HEK293T (cell line): Measurements from ENCODE around the gene RWDD2A.
A peak's percentile ranks its signal among the peaks of the same experiment; 100 is the strongest.

Experiments used
- CTCF ChIA-PET: fragments of 350-600 bp; formaldehyde crosslinking; extraction: SDS; loops from one replicate; lab custom pipeline; 2021; ENCODE audit warnings: antibody characterized with exemption, inconsistent platforms; lab: Yijun Ruan, JAX
- POLR2A ChIA-PET: fragments of 350-600 bp; formaldehyde crosslinking; extraction: SDS; loops from one replicate; lab custom pipeline; 2020; ENCODE audit warnings: antibody characterized with exemption, inconsistent platforms; lab: Yijun Ruan, JAX
- DNase-seq: peaks from one replicate; pipeline ENCODE4 v3.0.0; 2012; ENCODE audit warnings: mixed read lengths; ENCODE audit errors: extremely low spot score
- ARNT ChIP-seq: fragments of 450-650 bp; IDR thresholded peaks from 2 replicates; pipeline ENCODE4 v1.6.1; 2017; ENCODE audit warnings: mild to moderate bottlenecking
- BHLHE40 ChIP-seq: fragments of 450-650 bp; IDR thresholded peaks from 2 replicates; pipeline ENCODE4 v1.6.1; 2016; ENCODE audit warnings: mild to moderate bottlenecking, moderate library complexity, borderline replicate concordance
- CTBP1 ChIP-seq: fragments of 450-650 bp; IDR thresholded peaks from 2 replicates; pipeline ENCODE4 v1.6.1; 2016; ENCODE audit warnings: borderline replicate concordance
- ELF4 ChIP-seq: fragments of 450-650 bp; IDR thresholded peaks from 2 replicates; pipeline ENCODE4 v1.6.1; 2017; ENCODE audit warnings: antibody characterized with exemption
- FOXA1 ChIP-seq: fragments of 450-650 bp; IDR thresholded peaks from 2 replicates; pipeline ENCODE4 v1.6.1; 2016; ENCODE audit warnings: mild to moderate bottlenecking
- FOXK2 ChIP-seq: fragments of 450-650 bp; IDR thresholded peaks from 2 replicates; pipeline ENCODE4 v1.6.1; 2016; ENCODE audit warnings: mild to moderate bottlenecking
- FOXM1 ChIP-seq: fragments of 450-650 bp; IDR thresholded peaks from 2 replicates; pipeline ENCODE4 v1.6.1; 2017; ENCODE audit warnings: mild to moderate bottlenecking, borderline replicate concordance
- HDGF ChIP-seq: fragments of 450-650 bp; IDR thresholded peaks from 2 replicates; pipeline ENCODE4 v1.6.1; 2017; ENCODE audit warnings: antibody characterized with exemption, borderline replicate concordance
- L3MBTL2 ChIP-seq: fragments of 450-650 bp; conservative IDR thresholded peaks from 2 replicates; pipeline ENCODE4 v1.6.1; 2016; ENCODE audit warnings: mild to moderate bottlenecking
- LEF1 ChIP-seq: fragments of 450-650 bp; IDR thresholded peaks from 2 replicates; pipeline ENCODE4 v1.6.1; 2017; ENCODE audit warnings: mild to moderate bottlenecking, borderline replicate concordance
- NFRKB ChIP-seq: fragments of 450-650 bp; IDR thresholded peaks from 2 replicates; pipeline ENCODE4 v1.6.1; 2016; ENCODE audit warnings: mild to moderate bottlenecking, moderate library complexity
- PKNOX1 ChIP-seq: fragments of 450-650 bp; IDR thresholded peaks from 2 replicates; pipeline ENCODE4 v1.6.1; 2016
- SP1 ChIP-seq: fragments of 450-650 bp; IDR thresholded peaks from 2 replicates; pipeline ENCODE4 v1.6.1; 2017
- SUZ12 ChIP-seq: fragments of 450-650 bp; IDR thresholded peaks from 2 replicates; pipeline ENCODE4 v1.6.1; 2016; ENCODE audit warnings: mild to moderate bottlenecking
- TARDBP ChIP-seq: fragments of 450-650 bp; IDR thresholded peaks from 2 replicates; pipeline ENCODE4 v1.6.1; 2016
- ZNF384 ChIP-seq: fragments of 450-650 bp; IDR thresholded peaks from 2 replicates; pipeline ENCODE4 v1.6.1; 2016

RWDD2A gene

GRCh38 chr6:83192871-83193746 lies at the start of gene RWDD2A, which contains the start of gene PGM3:
Gene RWDD2A (plus strand): TSS chr6:83193357. CDS start chr6:83194452, 1,095 bp downstream.
Gene PGM3 (minus strand): TSS chr6:83193265. CDS start chr6:83191012, 2,253 bp downstream.
- TF ChIP-seq FOXM1 (no peak), ELF4 (no peak), SUZ12 (no peak), LEF1 (no peak), ZNF384 (no peak), FOXK2 (no peak), NFRKB (no peak), TARDBP (no peak), FOXA1 (no peak), PKNOX1 (no peak), L3MBTL2 (no peak), BHLHE40 (no peak), HDGF (no peak), CTBP1 (no peak), SP1 (no peak), ARNT (no peak)
- peak; percentile 95 for DNase-seq
- CTCF ChIA-PET: no interaction called here
- POLR2A ChIA-PET: interaction anchor here (0.6 to 1.5 kb wide), 5 partner anchors 9 to 125 kb away, joined by 3 to 5 read pairs (median 4); partner anchors contain the start of gene DOP1A

GRCh38 chr6:83151114-83151513 lies 42.0 kb upstream of the RWDD2A start:
- CTCF ChIA-PET: no interaction called here
- POLR2A ChIA-PET: no interaction called here
- DNase-seq: no peak
- no peak for TF ChIP-seq ARNT
- no peak for TF ChIP-seq NFRKB
- TF ChIP-seq PKNOX1: no peak
- TF ChIP-seq HDGF: no peak
- no peak for TF ChIP-seq SP1
- TF ChIP-seq ELF4: no peak
- no peak for TF ChIP-seq FOXM1
- no peak for TF ChIP-seq BHLHE40
- no peak for TF ChIP-seq LEF1
- TF ChIP-seq FOXA1: no peak
- no peak for TF ChIP-seq ZNF384
- TF ChIP-seq TARDBP: no peak
- no peak for TF ChIP-seq CTBP1
- no peak for TF ChIP-seq FOXK2
- TF ChIP-seq L3MBTL2: no peak
- TF ChIP-seq SUZ12: no peak

GRCh38 chr6:83152913-83153312 lies 40.2 kb upstream of the RWDD2A start:
- no peak for DNase-seq
- no peak for TF ChIP-seq BHLHE40
- TF ChIP-seq HDGF: no peak
- no peak for TF ChIP-seq ARNT
- TF ChIP-seq L3MBTL2: no peak
- ChIA-PET CTCF (no interaction called here), POLR2A (no interaction called here)

GRCh38 chr6:83153883-83154521 lies 39.2 kb upstream of the RWDD2A start:
- CTCF ChIA-PET: no interaction called here
- no peak for DNase-seq
- POLR2A ChIA-PET: interaction anchor here (2.1 kb wide), 1 partner anchor 89 kb away, joined by 7 read pairs; the partner anchor contains the start of gene UBE3D
- no peak for TF ChIP-seq CTBP1
- TF ChIP-seq FOXA1: no peak
- TF ChIP-seq ARNT: no peak
- TF ChIP-seq FOXM1: no peak
- TF ChIP-seq SP1: no peak
- no peak for TF ChIP-seq SUZ12
- no peak for TF ChIP-seq FOXK2
- TF ChIP-seq NFRKB: no peak

- ChIA-PET CTCF (no interaction called here), POLR2A (interaction anchor here (1.1 kb wide), 1 partner anchor 37 kb away, joined by 3 read pairs; the partner anchor contains the start of genes PGM3 and RWDD2A)
- no peak for DNase-seq
- TF ChIP-seq ARNT: no peak
- TF ChIP-seq TARDBP: no peak
- TF ChIP-seq BHLHE40: no peak
- TF ChIP-seq PKNOX1: no peak
- no peak for TF ChIP-seq CTBP1
- TF ChIP-seq FOXK2: no peak
- TF ChIP-seq NFRKB: no peak
- no peak for TF ChIP-seq SP1
- no peak for TF ChIP-seq FOXM1
- TF ChIP-seq LEF1: no peak
- TF ChIP-seq FOXA1: no peak
- TF ChIP-seq HDGF: no peak
- TF ChIP-seq L3MBTL2: no peak
Measured at GRCh38 chr6:83155794-83156193, 37.4 kb upstream of the RWDD2A start.
